Calu3 (cell line): ENCODE results near the gene CNEP1R1. TPM values are rescaled to one million over a fixed set of nuclear protein-coding genes. Genes with fewer than 3 reads are reported as not detected.

Experiments used
- BruUV-seq: library from RNA; stranded (reverse); fragments of 400-500 nt; replicated peaks from 2 replicates; lab custom pipeline; 2021; lab: Mats Ljungman, UMichigan
- CTCF ChIA-PET: fragments of 300-600 bp; sonication (Branson Sonifier 250); formaldehyde crosslinking; loops from one replicate; lab custom pipeline; 2022; ENCODE audit warnings: antibody characterized with exemption; lab: Charles Lee
- DNase-seq: peaks from one replicate; pipeline ENCODE4 v3.0.0; 2022
- H3K27ac Mint-ChIP-seq: one replicate; pipeline ENCODE4 v1.8.0; 2022; ENCODE audit warnings: mixed read lengths; ENCODE audit not compliant: unreplicated experiment
- H3K27me3 Mint-ChIP-seq: one replicate; pipeline ENCODE4 v1.8.0; 2022; ENCODE audit warnings: mixed read lengths; ENCODE audit not compliant: unreplicated experiment
- H3K36me3 Mint-ChIP-seq: one replicate; pipeline ENCODE4 v1.8.0; 2022; ENCODE audit warnings: mild to moderate bottlenecking, moderate library complexity, mixed read lengths; ENCODE audit not compliant: insufficient read depth, unreplicated experiment
- H3K4me1 Mint-ChIP-seq: one replicate; pipeline ENCODE4 v1.8.0; 2022; ENCODE audit warnings: mild to moderate bottlenecking, low read depth, mixed read lengths; ENCODE audit not compliant: unreplicated experiment
- H3K4me3 Mint-ChIP-seq: one replicate; pipeline ENCODE4 v1.8.0; 2022; ENCODE audit warnings: mild to moderate bottlenecking, low read depth, moderate library complexity, mixed read lengths; ENCODE audit not compliant: unreplicated experiment
- H3K9me3 Mint-ChIP-seq: one replicate; pipeline ENCODE4 v1.8.0; 2022; ENCODE audit warnings: low read depth, mixed read lengths; ENCODE audit not compliant: unreplicated experiment
- intact Hi-C: fragments of 100-400 bp; cut with micrococcal nuclease; formaldehyde crosslinking; loops from one replicate; pipeline ENCODE4 v1.10.0; 2022; ENCODE audit not compliant: unreplicated experiment
- total RNA-seq: library from RNA; stranded (reverse); gene quantifications from 2 replicates; pipeline ENCODE4 v1.2.3, GENCODE V29; 2022
- TF ChIP-seq, protein P1 (sequence below): fragments of 200-600 bp; IDR thresholded peaks from one replicate; pipeline ENCODE4 v1.8.0; 2022; ENCODE audit warnings: antibody characterized with exemption; ENCODE audit not compliant: unreplicated experiment

Gene CNEP1R1
- total RNA-seq, 1 experiment from 2014 or later: 21.8 TPM

GRCh38 chr16:50001144-50001543, 23.9 kb upstream of the CNEP1R1 start:
- peaks cover 30% of the 10 kb centered on the region for H3K27me3 Mint-ChIP-seq
- TF ChIP-seq, protein P1, sequence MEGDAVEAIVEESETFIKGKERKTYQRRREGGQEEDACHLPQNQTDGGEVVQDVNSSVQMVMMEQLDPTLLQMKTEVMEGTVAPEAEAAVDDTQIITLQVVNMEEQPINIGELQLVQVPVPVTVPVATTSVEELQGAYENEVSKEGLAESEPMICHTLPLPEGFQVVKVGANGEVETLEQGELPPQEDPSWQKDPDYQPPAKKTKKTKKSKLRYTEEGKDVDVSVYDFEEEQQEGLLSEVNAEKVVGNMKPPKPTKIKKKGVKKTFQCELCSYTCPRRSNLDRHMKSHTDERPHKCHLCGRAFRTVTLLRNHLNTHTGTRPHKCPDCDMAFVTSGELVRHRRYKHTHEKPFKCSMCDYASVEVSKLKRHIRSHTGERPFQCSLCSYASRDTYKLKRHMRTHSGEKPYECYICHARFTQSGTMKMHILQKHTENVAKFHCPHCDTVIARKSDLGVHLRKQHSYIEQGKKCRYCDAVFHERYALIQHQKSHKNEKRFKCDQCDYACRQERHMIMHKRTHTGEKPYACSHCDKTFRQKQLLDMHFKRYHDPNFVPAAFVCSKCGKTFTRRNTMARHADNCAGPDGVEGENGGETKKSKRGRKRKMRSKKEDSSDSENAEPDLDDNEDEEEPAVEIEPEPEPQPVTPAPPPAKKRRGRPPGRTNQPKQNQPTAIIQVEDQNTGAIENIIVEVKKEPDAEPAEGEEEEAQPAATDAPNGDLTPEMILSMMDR: no peak
- BruUV-seq: no TSS peak
- no peaks in the 10 kb centered on the region for H3K36me3 Mint-ChIP-seq
- H3K4me1 Mint-ChIP-seq: no peaks in the 10 kb centered on the region
- peaks cover 3% of the 10 kb centered on the region for H3K9me3 Mint-ChIP-seq
- DNase-seq: no peak
- intact Hi-C loops: no loop called here
- no peak overlapping the region for H3K27ac Mint-ChIP-seq
- CTCF ChIA-PET: no interaction called here
- H3K4me3 Mint-ChIP-seq: no peak overlapping the region

DNA sequence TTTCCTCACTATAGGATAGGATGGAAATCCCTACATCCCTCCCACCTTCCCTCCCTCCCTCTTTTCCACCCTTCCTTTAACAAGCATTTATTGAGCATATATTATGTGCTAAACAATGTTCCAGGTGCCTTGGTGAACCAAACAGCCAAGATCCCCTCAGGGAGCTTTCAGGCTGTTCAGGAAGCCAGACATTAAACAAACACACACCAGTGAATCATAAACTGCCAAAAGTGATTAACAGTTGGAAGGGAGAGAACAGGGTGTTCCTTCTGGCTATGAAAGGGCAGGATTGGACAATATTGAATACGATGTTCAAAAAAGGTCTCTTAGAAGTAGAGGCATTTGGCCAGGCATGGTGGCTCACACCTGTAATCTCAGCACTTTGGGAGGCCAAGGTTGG, 22.8 kb upstream of the CNEP1R1 start:
- CTCF ChIA-PET: no interaction called here
- H3K9me3 Mint-ChIP-seq: peaks cover 3% of the 10 kb centered on the region

DNA sequence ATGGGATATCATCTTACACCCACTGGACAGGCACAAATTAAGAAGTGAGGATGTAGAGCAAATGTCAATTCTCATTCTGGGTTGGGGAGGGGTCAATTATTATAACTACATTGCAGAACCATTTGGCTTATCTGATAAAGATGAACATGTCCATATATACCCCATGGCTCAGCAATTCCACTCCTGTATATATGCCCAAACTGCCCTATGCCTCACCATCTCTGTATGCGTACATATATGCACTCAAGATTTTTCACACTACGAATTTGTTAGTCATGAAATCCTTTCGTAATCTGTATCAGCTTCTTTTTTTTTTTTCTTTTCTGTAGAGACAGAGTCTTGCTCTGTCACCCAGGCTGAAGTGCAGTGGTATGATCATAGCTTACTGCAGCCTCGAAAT, 20.8 kb upstream of the CNEP1R1 start:
- no peaks in the 10 kb centered on the region for H3K4me1 Mint-ChIP-seq
- peaks cover 29% of the 10 kb centered on the region for H3K27me3 Mint-ChIP-seq
- no peaks in the 10 kb centered on the region for H3K36me3 Mint-ChIP-seq
- CTCF ChIA-PET: no interaction called here
- no TSS peak for BruUV-seq
- no peak overlapping the region for H3K4me3 Mint-ChIP-seq
- peaks cover 8% of the 10 kb centered on the region for H3K9me3 Mint-ChIP-seq
- no peak overlapping the region for H3K27ac Mint-ChIP-seq
- no peak for DNase-seq
- TF ChIP-seq, protein P1: no peak
- intact Hi-C loops: no loop called here

More for the DNA sequence above, 22.8 kb upstream of the CNEP1R1 start:
- Mint-ChIP-seq H3K27me3 (peaks cover 30% of the 10 kb centered on the region), H3K36me3 (no peaks in the 10 kb centered on the region), H3K4me1 (no peaks in the 10 kb centered on the region), H3K27ac (no peak overlapping the region), H3K4me3 (no peak overlapping the region)
- intact Hi-C loops: no loop called here
- TF ChIP-seq, protein P1: no peak
- DNase-seq: no peak
- BruUV-seq: no TSS peak

DNA sequence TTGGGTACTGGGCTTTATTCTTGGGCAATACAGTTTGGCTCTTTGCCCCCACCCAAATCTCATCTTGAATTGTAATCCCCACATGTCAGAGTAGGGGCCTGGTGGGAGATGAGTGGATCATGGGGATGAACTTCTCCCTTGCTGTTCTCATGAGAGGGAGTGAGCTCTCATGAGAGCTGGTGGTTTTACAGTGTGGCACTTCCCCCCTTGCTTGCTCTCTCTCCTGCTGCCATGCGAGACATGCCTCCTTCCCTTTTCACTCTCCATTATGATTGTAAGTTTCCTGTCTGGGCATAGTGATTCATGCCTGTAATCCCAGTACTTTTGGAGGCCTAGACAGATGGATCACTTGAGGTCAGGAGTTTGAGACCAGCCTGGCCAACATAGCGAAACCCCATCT, 18.1 kb upstream of the CNEP1R1 start:
- H3K27me3 Mint-ChIP-seq: peaks cover 48% of the 10 kb centered on the region
- intact Hi-C loops: no loop called here
- DNase-seq: no peak
- H3K27ac Mint-ChIP-seq: no peak overlapping the region
- peaks cover 8% of the 10 kb centered on the region for H3K9me3 Mint-ChIP-seq
- no peaks in the 10 kb centered on the region for H3K4me1 Mint-ChIP-seq
- TF ChIP-seq, protein P1: no peak
- H3K36me3 Mint-ChIP-seq: no peaks in the 10 kb centered on the region
- BruUV-seq: no TSS peak
- no peak overlapping the region for H3K4me3 Mint-ChIP-seq
- CTCF ChIA-PET: interaction anchor here (0.6 kb wide), 1 partner anchor 13 kb away, joined by 3 read pairs; no protein-coding TSS in a partner anchor
